ENCODE results near the gene TMEM229B. TPM values are rescaled to one million over a fixed set of nuclear protein-coding genes. Genes with fewer than 3 reads are reported as not detected.

TMEM229B gene
- 1.3 to 2.9 TPM (median 1.7 TPM) in 3 replicates for total RNA-seq
- long read RNA-seq: 0 reads

DNA sequence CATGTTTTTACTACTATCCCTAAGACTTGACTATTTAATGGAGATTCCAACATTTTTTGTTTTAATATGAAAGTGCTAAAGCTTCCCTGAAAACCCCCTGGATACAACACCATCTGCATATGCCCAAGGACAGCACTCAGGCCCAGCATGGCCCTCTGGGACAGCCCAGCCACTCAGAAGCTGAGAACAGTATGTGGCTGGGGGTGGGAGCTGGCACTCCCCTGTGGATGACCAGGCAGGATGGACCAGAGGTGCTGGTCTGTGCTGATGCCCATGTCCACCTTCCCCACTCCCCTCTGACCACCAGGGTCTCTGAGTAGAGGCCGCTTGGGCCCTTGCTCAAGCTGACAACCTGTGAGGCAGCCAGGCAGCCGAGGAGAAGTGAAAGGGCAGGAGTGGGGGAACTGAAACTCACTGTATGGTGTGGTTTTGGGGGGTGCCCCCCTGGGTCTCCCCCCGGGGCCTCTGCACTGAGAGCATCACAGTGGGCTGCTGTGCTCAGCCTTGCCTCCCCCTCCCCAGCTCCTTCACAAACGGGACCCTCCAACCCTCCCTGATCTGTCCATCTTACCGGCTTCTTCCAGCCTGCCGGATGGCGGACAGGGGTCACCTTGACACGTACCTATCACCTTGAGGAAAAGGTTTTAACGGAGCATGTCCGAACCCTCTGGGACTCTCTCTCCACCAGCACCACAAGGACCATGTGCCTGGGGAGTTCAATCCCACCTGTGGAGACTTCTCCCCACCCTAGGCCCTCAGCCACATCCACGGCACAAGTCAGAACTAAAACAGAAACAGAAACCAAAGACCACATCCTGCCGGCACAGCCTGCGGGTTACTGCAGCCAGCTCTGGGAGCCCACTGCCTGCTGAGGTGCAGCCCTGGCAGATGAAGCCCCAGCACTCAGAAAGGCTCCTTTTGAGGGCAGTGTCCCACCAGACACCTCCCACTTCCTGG, at the start of gene TMEM229B:
Gene TMEM229B, minus strand, starts transcription at position 785 of the 957 bp plus-strand sequence. CDS start 14,798 bp downstream, outside the sequence.
- H3K4me3 Mint-ChIP-seq (ENCODE audit: unreplicated experiment): no peak within 1 kb of the TSS

GRCh38 chr14:67537736-67538135, 49.2 kb upstream of the TMEM229B start:
- TF ChIP-seq CTCF (IDR thresholded peaks at IDR 0.05): no peak
- Mint-ChIP-seq H3K4me3 (ENCODE audit: unreplicated experiment) (no peak overlapping the region), H3K4me1 (ENCODE audit: low read depth) (peaks cover 4% of the 10 kb centered on the region), H3K27me3 (ENCODE audit: low read depth) (peaks cover 19% of the 10 kb centered on the region), H3K9me3 (ENCODE audit: low read depth) (no peaks in the 10 kb centered on the region), H3K27ac (ENCODE audit: unreplicated experiment) (no peak overlapping the region), H3K36me3 (ENCODE audit: low read depth) (no peaks in the 10 kb centered on the region)
- no peak for DNase-seq (ENCODE audit: low spot score)

More for the DNA sequence above, at the start of gene TMEM229B:
- no peak for DNase-seq (ENCODE audit: low spot score)
- Mint-ChIP-seq H3K27me3 (ENCODE audit: low read depth) (peaks cover 5% of the 10 kb centered on the region), H3K4me1 (ENCODE audit: low read depth) (peaks cover 15% of the 10 kb centered on the region), H3K36me3 (ENCODE audit: low read depth) (peaks cover 5% of the 10 kb centered on the region), H3K9me3 (ENCODE audit: low read depth) (peaks cover 6% of the 10 kb centered on the region), H3K27ac (ENCODE audit: unreplicated experiment) (no peak within 1 kb of the TSS)
- TF ChIP-seq CTCF (IDR thresholded peaks at IDR 0.05): no peak

DNA sequence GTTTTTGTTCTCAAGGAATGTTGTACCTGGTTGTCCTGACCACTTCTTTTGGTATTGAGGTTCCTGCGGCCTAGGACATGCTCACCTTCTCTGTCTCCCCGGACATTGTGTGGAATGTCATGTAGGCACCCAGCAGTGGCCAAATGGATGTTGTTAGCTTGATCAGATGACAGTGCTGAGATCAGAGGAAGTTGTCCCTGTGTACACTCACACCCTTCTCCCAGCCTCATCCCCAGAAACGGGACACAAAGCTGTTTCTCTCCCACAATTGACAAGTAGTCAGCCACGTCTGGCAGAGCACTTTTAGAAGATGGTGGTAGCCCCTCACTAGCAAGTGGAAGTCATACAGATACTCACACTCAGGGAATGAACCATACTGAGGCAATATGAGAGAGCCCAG, 47.6 kb upstream of the TMEM229B start:
- no peak overlapping the region for H3K4me3 Mint-ChIP-seq (ENCODE audit: unreplicated experiment)
- no peaks in the 10 kb centered on the region for H3K9me3 Mint-ChIP-seq (ENCODE audit: low read depth)
- DNase-seq (ENCODE audit: low spot score): no peak
- H3K27ac Mint-ChIP-seq (ENCODE audit: unreplicated experiment): no peak overlapping the region
- H3K36me3 Mint-ChIP-seq (ENCODE audit: low read depth): no peaks in the 10 kb centered on the region
- H3K27me3 Mint-ChIP-seq (ENCODE audit: low read depth): peaks cover 12% of the 10 kb centered on the region
- no peak for TF ChIP-seq CTCF (IDR thresholded peaks at IDR 0.05)
- H3K4me1 Mint-ChIP-seq (ENCODE audit: low read depth): peaks cover 9% of the 10 kb centered on the region

DNA sequence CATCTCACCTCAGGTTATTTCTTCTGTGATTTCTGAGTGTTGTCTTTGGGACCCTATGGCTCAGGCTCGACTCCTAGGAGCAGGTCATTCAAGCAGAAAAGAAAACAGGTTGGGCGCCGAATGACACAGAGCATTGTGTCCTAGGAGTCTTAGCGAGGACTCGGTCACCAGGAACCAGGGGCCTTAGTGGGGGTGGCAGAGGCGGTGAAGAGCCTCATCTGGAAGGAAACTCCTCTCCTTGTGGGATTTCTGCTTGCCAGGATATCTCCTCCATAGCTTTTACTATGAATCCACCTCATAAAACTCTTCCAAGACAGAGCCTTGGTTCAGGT, 45.2 kb upstream of the TMEM229B start:
- no peak for DNase-seq (ENCODE audit: low spot score)
- H3K4me3 Mint-ChIP-seq (ENCODE audit: unreplicated experiment): peak overlapping the region; percentile 68
- no peak for TF ChIP-seq CTCF (IDR thresholded peaks at IDR 0.05)
- H3K27ac Mint-ChIP-seq (ENCODE audit: unreplicated experiment): peak overlapping the region; percentile 25
- no peaks in the 10 kb centered on the region for H3K36me3 Mint-ChIP-seq (ENCODE audit: low read depth)
- H3K27me3 Mint-ChIP-seq (ENCODE audit: low read depth): peaks cover 5% of the 10 kb centered on the region
- peaks cover 9% of the 10 kb centered on the region for H3K4me1 Mint-ChIP-seq (ENCODE audit: low read depth)
- no peaks in the 10 kb centered on the region for H3K9me3 Mint-ChIP-seq (ENCODE audit: low read depth)

DNA sequence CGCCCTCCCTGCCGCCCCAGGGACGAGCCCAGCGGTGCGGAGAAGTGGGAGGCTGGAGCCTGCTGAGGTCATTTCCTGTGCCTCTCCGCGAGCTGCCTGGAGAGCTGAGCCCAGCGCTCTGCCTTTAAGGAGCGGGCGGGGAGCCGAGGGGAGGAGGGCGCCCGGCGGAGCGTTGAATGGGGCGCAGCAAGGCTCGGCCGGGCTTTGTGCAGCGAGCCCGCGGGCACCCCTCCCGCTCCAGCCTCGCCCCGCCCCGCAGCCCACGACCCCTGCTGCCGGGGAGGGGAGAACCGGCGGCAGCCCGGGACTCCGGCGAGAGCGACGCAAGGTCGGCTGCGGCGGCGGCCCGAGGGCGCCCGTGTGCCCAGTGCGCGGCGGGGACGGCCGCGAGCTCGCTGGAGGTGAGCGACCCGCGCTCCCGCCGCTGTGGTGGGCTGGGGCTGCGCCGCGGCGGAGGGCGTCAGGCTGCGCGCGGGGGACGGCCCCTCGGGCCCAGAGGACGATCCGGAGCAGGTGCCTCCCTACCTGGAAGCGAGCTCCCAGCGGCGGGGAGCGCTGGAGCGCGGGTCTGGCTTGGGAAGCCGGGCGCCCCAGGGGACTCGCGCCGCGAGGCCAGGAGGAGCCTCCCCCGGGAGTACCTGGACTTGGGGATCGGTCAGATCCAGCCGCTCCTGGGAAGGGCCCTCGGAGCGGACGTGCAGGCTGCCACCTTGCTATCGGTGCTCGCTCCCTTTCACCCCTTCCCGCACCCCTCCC, 44.7 kb upstream of the TMEM229B start, which contains the start of gene PLEKHH1:
Gene PLEKHH1, plus strand, starts transcription at position 293 of the 756 bp plus-strand sequence. CDS start 8,578 bp downstream, outside the sequence.
- peak within 1 kb of the TSS; percentile 68 for H3K4me3 Mint-ChIP-seq (ENCODE audit: unreplicated experiment)
- no peaks in the 10 kb centered on the region for H3K36me3 Mint-ChIP-seq (ENCODE audit: low read depth)
- H3K4me1 Mint-ChIP-seq (ENCODE audit: low read depth): peaks cover 9% of the 10 kb centered on the region
- peak; percentile 25 for TF ChIP-seq CTCF (IDR thresholded peaks at IDR 0.05)
- H3K27ac Mint-ChIP-seq (ENCODE audit: unreplicated experiment): peak within 1 kb of the TSS; percentile 25
- DNase-seq (ENCODE audit: low spot score): no peak
- no peaks in the 10 kb centered on the region for H3K9me3 Mint-ChIP-seq (ENCODE audit: low read depth)
- peaks cover 4% of the 10 kb centered on the region for H3K27me3 Mint-ChIP-seq (ENCODE audit: low read depth)
